Measurements from ENCODE around the gene CALCB. TPM values are rescaled to one million over a fixed set of nuclear protein-coding genes. Genes with fewer than 3 reads are reported as not detected.

Gene CALCB
- total RNA-seq, 1 donor from 2014 or later, result 2.0 TPM

DNA sequence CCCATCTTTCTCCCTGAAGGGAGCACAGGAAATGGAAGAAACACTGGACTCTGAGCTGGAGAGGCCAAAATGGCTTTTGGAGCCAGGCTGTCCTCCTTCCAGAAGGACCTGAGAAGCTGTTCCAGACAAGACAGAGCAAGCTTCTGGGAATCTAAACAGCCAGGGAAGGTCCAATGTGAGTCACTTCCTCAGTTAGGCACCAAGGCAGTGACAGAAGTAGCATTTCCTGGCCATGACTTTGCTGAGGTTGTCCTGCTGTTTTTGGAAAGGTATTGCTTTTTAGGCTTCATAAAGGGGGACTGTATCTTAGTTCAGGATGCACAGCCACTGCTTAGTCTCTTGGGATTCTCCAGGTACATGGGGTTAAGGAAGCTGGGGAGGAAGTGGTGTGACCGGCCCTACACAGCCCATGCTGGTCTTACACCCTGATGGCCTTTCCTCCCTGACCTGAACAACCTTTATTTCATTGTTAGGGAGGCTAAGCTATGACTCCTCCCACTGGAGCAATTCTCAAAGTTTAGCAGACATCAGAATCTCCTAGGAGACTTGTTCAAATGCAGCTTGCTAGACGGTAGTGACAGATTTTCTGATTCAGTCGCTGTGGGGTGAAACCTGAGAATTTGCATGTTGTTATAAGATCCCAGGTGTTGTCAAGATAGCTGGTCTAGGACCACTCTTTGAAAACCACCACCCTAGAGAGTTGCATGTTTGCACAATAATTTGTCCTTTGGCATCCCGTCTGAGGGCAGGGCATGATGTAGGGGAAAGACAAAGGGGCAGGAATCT lies 34.5 kb downstream of the CALCB start:
- Histone ChIP-seq H3K27ac (no peak overlapping the region), H3K4me1 (no peaks in the 10 kb centered on the region), H3K36me3 (no peaks in the 10 kb centered on the region), H3K27me3 (no peaks in the 10 kb centered on the region), H3K4me3 (no peak overlapping the region), H3K9me3 (no peaks in the 10 kb centered on the region)
- TF ChIP-seq POLR2A (IDR thresholded peaks at IDR 0.05) (no peak), CTCF (IDR thresholded peaks at IDR 0.05) (no peak), POLR2AphosphoS5 (IDR thresholded peaks at IDR 0.05; ENCODE audit: insufficient read depth in 1 of 2, low read depth in 1 of 2) (no peak)
- intact Hi-C loops (cut with DNase I), result no loop called here
- DNase-seq (ENCODE audit: extremely low spot score in 2 of 2), result no peak

DNA sequence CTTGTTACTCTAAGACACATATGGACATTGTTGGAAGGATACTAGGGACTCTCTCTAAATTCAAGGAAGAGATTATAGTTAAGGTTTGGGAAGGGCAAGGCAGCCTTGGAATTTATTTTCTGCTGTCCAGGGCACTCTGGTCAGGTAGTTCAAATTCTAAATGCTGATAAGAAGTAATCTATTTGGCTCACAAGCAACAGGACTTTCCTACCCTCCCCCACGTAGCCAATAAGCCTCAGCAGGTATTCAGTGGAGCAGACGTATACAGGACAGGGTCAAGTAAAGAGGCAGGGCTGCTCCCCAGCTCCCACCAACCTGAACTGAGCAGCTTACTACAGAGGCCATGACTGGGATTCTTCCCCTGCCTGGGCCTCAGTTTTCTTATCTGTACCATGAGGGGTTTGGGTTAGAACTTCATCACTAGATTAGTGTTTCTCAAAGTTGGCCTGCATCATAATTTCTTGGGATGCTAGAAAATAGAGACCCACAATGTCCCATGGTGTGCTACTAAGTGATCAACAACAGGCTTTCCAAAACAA lies 35.3 kb downstream of the CALCB start:
- DNase-seq (ENCODE audit: extremely low spot score in 2 of 2), result no peak
- Histone ChIP-seq H3K36me3 (no peaks in the 10 kb centered on the region), H3K27me3 (no peaks in the 10 kb centered on the region), H3K27ac (no peak overlapping the region), H3K9me3 (no peaks in the 10 kb centered on the region), H3K4me1 (no peaks in the 10 kb centered on the region), H3K4me3 (no peak overlapping the region)
- intact Hi-C loops (cut with DNase I), result no loop called here
- TF ChIP-seq CTCF (IDR thresholded peaks at IDR 0.05), result no peak
- TF ChIP-seq POLR2AphosphoS5 (IDR thresholded peaks at IDR 0.05; ENCODE audit: insufficient read depth in 1 of 2, low read depth in 1 of 2), result no peak
- no peak for TF ChIP-seq POLR2A (IDR thresholded peaks at IDR 0.05)

DNA sequence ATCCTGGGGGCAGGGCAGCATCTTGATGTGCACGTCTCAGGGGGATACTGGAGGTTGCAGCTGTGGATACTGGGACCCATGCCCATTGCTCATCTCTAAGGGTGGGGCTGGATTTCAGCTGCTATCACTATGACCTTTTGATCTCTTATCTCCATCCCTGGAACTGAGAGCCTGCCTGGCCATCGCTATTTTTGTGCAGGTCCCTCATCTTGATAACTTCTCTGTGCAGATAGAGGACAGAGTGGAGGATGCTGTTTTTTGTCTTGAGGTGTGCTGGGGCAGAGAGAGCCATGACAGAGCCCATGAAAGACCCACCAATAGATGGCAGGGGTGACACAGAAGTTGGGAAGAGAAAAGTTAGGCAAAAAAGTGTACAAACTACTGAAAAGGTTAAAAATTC lies 36.2 kb downstream of the CALCB start:
- Histone ChIP-seq H3K36me3 (no peaks in the 10 kb centered on the region), H3K9me3 (no peaks in the 10 kb centered on the region), H3K4me3 (no peak overlapping the region), H3K27me3 (no peaks in the 10 kb centered on the region), H3K4me1 (no peaks in the 10 kb centered on the region), H3K27ac (no peak overlapping the region)
- intact Hi-C loops (cut with DNase I), result no loop called here
- TF ChIP-seq POLR2AphosphoS5 (IDR thresholded peaks at IDR 0.05; ENCODE audit: insufficient read depth in 1 of 2, low read depth in 1 of 2) (no peak), CTCF (IDR thresholded peaks at IDR 0.05) (no peak), POLR2A (IDR thresholded peaks at IDR 0.05) (no peak)
- peak in 1 of 2 donors; percentile 62 for DNase-seq (ENCODE audit: extremely low spot score in 2 of 2)

- peak in 1 of 2 donors; percentile 70 for DNase-seq (ENCODE audit: extremely low spot score in 2 of 2)
- Histone ChIP-seq H3K4me3 (no peak overlapping the region), H3K4me1 (no peaks in the 10 kb centered on the region), H3K27me3 (no peaks in the 10 kb centered on the region), H3K36me3 (no peaks in the 10 kb centered on the region), H3K27ac (no peak overlapping the region), H3K9me3 (no peaks in the 10 kb centered on the region)
- intact Hi-C loops (cut with DNase I), result no loop called here
- TF ChIP-seq CTCF (IDR thresholded peaks at IDR 0.05), result no peak
- TF ChIP-seq POLR2AphosphoS5 (IDR thresholded peaks at IDR 0.05; ENCODE audit: insufficient read depth in 1 of 2, low read depth in 1 of 2), result no peak
- TF ChIP-seq POLR2A (IDR thresholded peaks at IDR 0.05), result no peak
These were observed 37.8 kb downstream of the CALCB start for GRCh38 chr11:15111215-15111614.

DNA sequence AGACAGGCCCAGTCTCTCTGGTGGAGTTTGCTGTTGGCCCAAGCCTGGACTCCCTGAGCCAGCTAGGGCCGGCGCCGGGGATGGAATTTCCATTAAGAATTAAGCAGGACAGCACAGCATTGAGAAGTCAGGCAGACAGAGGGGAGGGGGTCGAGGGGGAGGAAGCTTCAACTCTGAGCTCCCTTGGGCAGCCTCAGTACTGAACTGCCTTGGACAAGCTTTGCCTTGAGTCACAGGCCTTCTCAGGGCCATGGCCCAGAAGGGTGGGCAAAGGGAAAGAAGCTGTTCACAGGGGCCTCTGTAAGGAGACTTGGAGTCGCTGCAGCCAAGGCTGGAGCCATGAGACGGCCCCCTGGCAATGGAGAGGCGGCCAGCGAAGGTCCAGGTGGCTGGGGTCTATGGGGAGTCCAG lies 38.7 kb downstream of the CALCB start:
- H3K4me3 ChIP-seq, result no peak overlapping the region
- intact Hi-C loops (cut with DNase I), result no loop called here
- no peaks in the 10 kb centered on the region for H3K4me1 ChIP-seq
- H3K9me3 ChIP-seq, result no peaks in the 10 kb centered on the region
- no peak overlapping the region for H3K27ac ChIP-seq
- TF ChIP-seq CTCF (IDR thresholded peaks at IDR 0.05) (no peak), POLR2AphosphoS5 (IDR thresholded peaks at IDR 0.05; ENCODE audit: insufficient read depth in 1 of 2, low read depth in 1 of 2) (no peak), POLR2A (IDR thresholded peaks at IDR 0.05) (no peak)
- DNase-seq (ENCODE audit: extremely low spot score in 2 of 2), result peak in 1 of 2 donors; percentile 58
- H3K27me3 ChIP-seq, result no peaks in the 10 kb centered on the region
- H3K36me3 ChIP-seq, result no peaks in the 10 kb centered on the region

Data from vagina (tissue), 2 donors.